ENCODE measurements around the gene MGLL. TPM values are rescaled to one million over a fixed set of nuclear protein-coding genes. Genes with fewer than 3 reads are reported as not detected.

Gene MGLL
- total RNA-seq, 1 experiment from 2014 or later, result 42.4 TPM

DNA sequence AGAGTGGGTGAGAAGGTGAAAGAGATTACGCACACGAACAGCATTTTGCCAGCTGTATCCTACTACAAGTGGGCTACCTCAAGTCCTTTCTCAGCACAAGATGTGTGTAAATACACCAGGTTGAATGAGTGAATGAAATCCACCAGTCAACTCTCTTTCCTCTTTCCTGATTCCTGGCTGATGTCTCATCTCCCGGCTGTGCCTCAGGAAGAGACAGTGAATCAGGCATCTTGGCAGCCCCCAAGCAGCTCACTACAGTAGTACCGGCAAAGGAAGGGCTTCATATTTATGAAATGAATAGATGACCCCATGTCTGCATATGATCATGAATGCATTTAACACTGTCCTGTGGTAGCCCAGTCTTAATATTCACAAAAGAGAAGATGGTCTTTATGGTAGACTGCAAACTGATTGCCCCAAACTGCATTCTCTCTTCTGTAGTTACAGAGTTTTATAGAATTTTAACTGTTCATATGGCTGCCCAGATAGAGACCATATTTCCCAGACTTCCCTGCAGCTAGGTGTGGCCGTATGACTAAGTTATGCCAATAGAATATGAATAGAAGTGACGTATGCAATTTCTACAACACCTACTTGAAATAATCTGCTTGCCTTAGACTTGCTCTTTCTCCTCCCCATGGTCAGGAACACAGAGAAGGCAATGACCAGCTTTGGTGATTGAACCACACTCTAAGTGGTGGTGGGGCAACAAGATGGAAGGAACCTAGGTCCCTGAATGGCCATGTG lies 22.7 kb downstream of the MGLL start:
- no peaks in the 10 kb centered on the region for H3K36me3 Mint-ChIP-seq (ENCODE audit: insufficient read depth, unreplicated experiment)
- TF ChIP-seq, protein P1, sequence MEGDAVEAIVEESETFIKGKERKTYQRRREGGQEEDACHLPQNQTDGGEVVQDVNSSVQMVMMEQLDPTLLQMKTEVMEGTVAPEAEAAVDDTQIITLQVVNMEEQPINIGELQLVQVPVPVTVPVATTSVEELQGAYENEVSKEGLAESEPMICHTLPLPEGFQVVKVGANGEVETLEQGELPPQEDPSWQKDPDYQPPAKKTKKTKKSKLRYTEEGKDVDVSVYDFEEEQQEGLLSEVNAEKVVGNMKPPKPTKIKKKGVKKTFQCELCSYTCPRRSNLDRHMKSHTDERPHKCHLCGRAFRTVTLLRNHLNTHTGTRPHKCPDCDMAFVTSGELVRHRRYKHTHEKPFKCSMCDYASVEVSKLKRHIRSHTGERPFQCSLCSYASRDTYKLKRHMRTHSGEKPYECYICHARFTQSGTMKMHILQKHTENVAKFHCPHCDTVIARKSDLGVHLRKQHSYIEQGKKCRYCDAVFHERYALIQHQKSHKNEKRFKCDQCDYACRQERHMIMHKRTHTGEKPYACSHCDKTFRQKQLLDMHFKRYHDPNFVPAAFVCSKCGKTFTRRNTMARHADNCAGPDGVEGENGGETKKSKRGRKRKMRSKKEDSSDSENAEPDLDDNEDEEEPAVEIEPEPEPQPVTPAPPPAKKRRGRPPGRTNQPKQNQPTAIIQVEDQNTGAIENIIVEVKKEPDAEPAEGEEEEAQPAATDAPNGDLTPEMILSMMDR (IDR thresholded peaks at IDR 0.05; ENCODE audit: unreplicated experiment), result no peak
- DNase-seq, result peak; percentile 34
- H3K27ac Mint-ChIP-seq (ENCODE audit: unreplicated experiment), result peak overlapping the region; percentile 39
- intact Hi-C loops (cut with micrococcal nuclease; ENCODE audit: unreplicated experiment), result no loop called here
- no peaks in the 10 kb centered on the region for H3K27me3 Mint-ChIP-seq (ENCODE audit: unreplicated experiment)
- peaks cover 4% of the 10 kb centered on the region for H3K9me3 Mint-ChIP-seq (ENCODE audit: low read depth, unreplicated experiment)
- H3K4me1 Mint-ChIP-seq (ENCODE audit: low read depth, unreplicated experiment), result peaks cover 46% of the 10 kb centered on the region
- BruUV-seq (replicated peaks), result no TSS peak
- no peak overlapping the region for H3K4me3 Mint-ChIP-seq (ENCODE audit: low read depth, unreplicated experiment)
- CTCF ChIA-PET, result interaction anchor here (0.8 to 2.0 kb wide), 4 partner anchors 8 to 881 kb away, joined by 3 to 5 read pairs (median 4); no protein-coding TSS in a partner anchor

DNA sequence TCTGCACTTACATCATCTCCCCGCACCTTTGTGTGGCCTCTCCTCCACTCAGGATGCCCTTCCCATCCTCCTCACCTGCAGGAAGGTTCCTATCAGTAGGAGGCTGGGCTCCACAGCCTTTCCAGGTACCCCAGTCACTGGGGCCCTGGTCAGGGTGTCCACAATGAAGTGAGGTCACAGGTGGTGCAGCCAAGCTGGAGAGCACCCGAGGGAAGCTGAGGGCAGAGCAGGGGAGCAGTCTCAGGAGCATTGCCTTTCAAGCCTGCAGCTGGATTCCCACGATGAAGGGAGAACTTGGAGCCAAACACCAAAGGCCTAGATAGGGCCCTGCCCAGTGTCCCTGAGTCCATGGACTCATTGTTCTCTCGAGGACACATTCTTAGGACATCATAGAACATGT lies 23.6 kb downstream of the MGLL start:
- no TSS peak for BruUV-seq (replicated peaks)
- DNase-seq, result no peak
- no peaks in the 10 kb centered on the region for H3K36me3 Mint-ChIP-seq (ENCODE audit: insufficient read depth, unreplicated experiment)
- peaks cover 36% of the 10 kb centered on the region for H3K4me1 Mint-ChIP-seq (ENCODE audit: low read depth, unreplicated experiment)
- intact Hi-C loops (cut with micrococcal nuclease; ENCODE audit: unreplicated experiment), result no loop called here
- no peak overlapping the region for H3K4me3 Mint-ChIP-seq (ENCODE audit: low read depth, unreplicated experiment)
- CTCF ChIA-PET, result interaction anchor here (0.8 to 2.0 kb wide), 2 partner anchors 13 to 105 kb away, joined by 3 to 5 read pairs; no protein-coding TSS in a partner anchor
- peaks cover 5% of the 10 kb centered on the region for H3K9me3 Mint-ChIP-seq (ENCODE audit: low read depth, unreplicated experiment)
- TF ChIP-seq, protein P1 (IDR thresholded peaks at IDR 0.05; ENCODE audit: unreplicated experiment), result no peak
- peak overlapping the region; percentile 1 for H3K27ac Mint-ChIP-seq (ENCODE audit: unreplicated experiment)
- no peaks in the 10 kb centered on the region for H3K27me3 Mint-ChIP-seq (ENCODE audit: unreplicated experiment)

- Mint-ChIP-seq H3K4me1 (ENCODE audit: low read depth, unreplicated experiment) (peaks cover 29% of the 10 kb centered on the region), H3K4me3 (ENCODE audit: low read depth, unreplicated experiment) (no peak overlapping the region), H3K36me3 (ENCODE audit: insufficient read depth, unreplicated experiment) (no peaks in the 10 kb centered on the region), H3K27ac (ENCODE audit: unreplicated experiment) (no peak overlapping the region), H3K9me3 (ENCODE audit: low read depth, unreplicated experiment) (peaks cover 5% of the 10 kb centered on the region), H3K27me3 (ENCODE audit: unreplicated experiment) (no peaks in the 10 kb centered on the region)
- TF ChIP-seq, protein P1 (IDR thresholded peaks at IDR 0.05; ENCODE audit: unreplicated experiment), result no peak
- CTCF ChIA-PET, result no interaction called here
- DNase-seq, result no peak
- BruUV-seq (replicated peaks), result no TSS peak
- intact Hi-C loops (cut with micrococcal nuclease; ENCODE audit: unreplicated experiment), result no loop called here
Observed at GRCh38 chr3:127796831-127797150, 25.5 kb downstream of the MGLL start.

GRCh38 chr3:127796045-127796830 lies 26.1 kb downstream of the MGLL start:
- no peak for DNase-seq
- TF ChIP-seq, protein P1 (IDR thresholded peaks at IDR 0.05; ENCODE audit: unreplicated experiment), result no peak
- H3K27ac Mint-ChIP-seq (ENCODE audit: unreplicated experiment), result no peak overlapping the region
- intact Hi-C loops (cut with micrococcal nuclease; ENCODE audit: unreplicated experiment), result no loop called here
- no peak overlapping the region for H3K4me3 Mint-ChIP-seq (ENCODE audit: low read depth, unreplicated experiment)
- H3K36me3 Mint-ChIP-seq (ENCODE audit: insufficient read depth, unreplicated experiment), result no peaks in the 10 kb centered on the region
- no TSS peak for BruUV-seq (replicated peaks)
- peaks cover 35% of the 10 kb centered on the region for H3K4me1 Mint-ChIP-seq (ENCODE audit: low read depth, unreplicated experiment)
- CTCF ChIA-PET, result interaction anchor here (0.5 kb wide), 1 partner anchor 242 kb away, joined by 3 read pairs; no protein-coding TSS in a partner anchor
- no peaks in the 10 kb centered on the region for H3K27me3 Mint-ChIP-seq (ENCODE audit: unreplicated experiment)
- H3K9me3 Mint-ChIP-seq (ENCODE audit: low read depth, unreplicated experiment), result peaks cover 5% of the 10 kb centered on the region
